DOHH2 (cell line): Measurements from ENCODE around the gene CDC40.

Experiments used
- H3F3A ChIP-seq: fragments of 200-600 bp; sonication (generic), shearing (Covaris generic); 2 replicates; pipeline ENCODE4 v1.6.0; 2016; ENCODE audit warnings: antibody characterized with exemption, mild to moderate bottlenecking; ENCODE audit not compliant: control insufficient read depth, insufficient read depth
- H3K27ac ChIP-seq: fragments of 200-600 bp; sonication (generic); 2 replicates; pipeline ENCODE4 v1.5.1; 2014; ENCODE audit warnings: low read depth, mild to moderate bottlenecking, low read length, moderate library complexity
- H3K27me3 ChIP-seq: fragments of 200-600 bp; sonication (generic); 2 replicates; pipeline ENCODE4 v1.6.1; 2014; ENCODE audit warnings: mild to moderate bottlenecking, low read length, mixed read lengths; ENCODE audit not compliant: control insufficient read depth
- H3K36me3 ChIP-seq: fragments of 200-600 bp; sonication (generic); 2 replicates; pipeline ENCODE4 v1.6.1; 2014; ENCODE audit warnings: mild to moderate bottlenecking, low read length, moderate library complexity, mixed read lengths; ENCODE audit not compliant: control insufficient read depth
- H3K4me1 ChIP-seq: fragments of 200-600 bp; sonication (generic); 2 replicates; pipeline ENCODE4 v1.6.1; 2014; ENCODE audit warnings: mild to moderate bottlenecking, low read length, mixed read lengths; ENCODE audit not compliant: control insufficient read depth
- H3K4me2 ChIP-seq: fragments of 200-600 bp; sonication (generic); 2 replicates; pipeline ENCODE4 v1.6.0; 2014; ENCODE audit warnings: mild to moderate bottlenecking, low read length, moderate library complexity
- H3K4me3 ChIP-seq: fragments of 200-600 bp; sonication (generic); 2 replicates; pipeline ENCODE4 v1.5.1; 2014; ENCODE audit warnings: mild to moderate bottlenecking, low read length, mixed read lengths
- H3K79me2 ChIP-seq: fragments of 200-600 bp; sonication (generic); 2 replicates; pipeline ENCODE4 v1.6.1; 2014; ENCODE audit warnings: mild to moderate bottlenecking, low read length, mixed read lengths; ENCODE audit not compliant: control insufficient read depth
- H3K9me2 ChIP-seq: fragments of 200-600 bp; sonication (generic); replicated peaks from 2 replicates; pipeline ENCODE4 v1.6.1; 2014; ENCODE audit warnings: mild to moderate bottlenecking, low read length, mixed read lengths; ENCODE audit not compliant: control insufficient read depth
- H3K9me3 ChIP-seq: fragments of 200-600 bp; sonication (generic); 2 replicates; pipeline ENCODE4 v1.6.1; 2014; ENCODE audit warnings: antibody characterized with exemption, low read length, mixed read lengths; ENCODE audit not compliant: control insufficient read depth, insufficient read depth
- H4K20me1 ChIP-seq: fragments of 200-600 bp; sonication (generic); 2 replicates; pipeline ENCODE4 v1.6.0; 2014; ENCODE audit warnings: low read depth, mild to moderate bottlenecking, antibody characterized with exemption, low read length, moderate library complexity; ENCODE audit not compliant: control insufficient read depth, insufficient read depth
- EZH2phosphoT487 ChIP-seq: fragments of 200-600 bp; sonication (generic); IDR thresholded peaks from 2 replicates; pipeline ENCODE4 v1.6.1; 2017; ENCODE audit warnings: borderline replicate concordance, mild to moderate bottlenecking, antibody characterized with exemption, low read length, moderate library complexity, mixed read lengths
- TF ChIP-seq, protein P1 (sequence below): fragments of 200-600 bp; sonication (generic); IDR thresholded peaks from one replicate; pipeline ENCODE4 v1.5.1; 2014; ENCODE audit warnings: antibody characterized with exemption, mild to moderate bottlenecking, low read depth, low read length; ENCODE audit not compliant: poor library complexity, severe bottlenecking

CDC40 gene

GRCh38 chr6:110195639-110196038, 15.4 kb downstream of the CDC40 start:
- no peak overlapping the region for H3K27ac ChIP-seq
- H3K36me3 ChIP-seq, result peaks cover 33% of the 10 kb centered on the region
- no peaks in the 10 kb centered on the region for H4K20me1 ChIP-seq
- H3K4me2 ChIP-seq, result no peak overlapping the region
- H3K4me3 ChIP-seq, result no peak overlapping the region
- no peak for TF ChIP-seq EZH2phosphoT487
- TF ChIP-seq, protein P1, sequence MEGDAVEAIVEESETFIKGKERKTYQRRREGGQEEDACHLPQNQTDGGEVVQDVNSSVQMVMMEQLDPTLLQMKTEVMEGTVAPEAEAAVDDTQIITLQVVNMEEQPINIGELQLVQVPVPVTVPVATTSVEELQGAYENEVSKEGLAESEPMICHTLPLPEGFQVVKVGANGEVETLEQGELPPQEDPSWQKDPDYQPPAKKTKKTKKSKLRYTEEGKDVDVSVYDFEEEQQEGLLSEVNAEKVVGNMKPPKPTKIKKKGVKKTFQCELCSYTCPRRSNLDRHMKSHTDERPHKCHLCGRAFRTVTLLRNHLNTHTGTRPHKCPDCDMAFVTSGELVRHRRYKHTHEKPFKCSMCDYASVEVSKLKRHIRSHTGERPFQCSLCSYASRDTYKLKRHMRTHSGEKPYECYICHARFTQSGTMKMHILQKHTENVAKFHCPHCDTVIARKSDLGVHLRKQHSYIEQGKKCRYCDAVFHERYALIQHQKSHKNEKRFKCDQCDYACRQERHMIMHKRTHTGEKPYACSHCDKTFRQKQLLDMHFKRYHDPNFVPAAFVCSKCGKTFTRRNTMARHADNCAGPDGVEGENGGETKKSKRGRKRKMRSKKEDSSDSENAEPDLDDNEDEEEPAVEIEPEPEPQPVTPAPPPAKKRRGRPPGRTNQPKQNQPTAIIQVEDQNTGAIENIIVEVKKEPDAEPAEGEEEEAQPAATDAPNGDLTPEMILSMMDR, result no peak
- H3K9me3 ChIP-seq, result no peaks in the 10 kb centered on the region
- peaks cover 84% of the 10 kb centered on the region for H3K79me2 ChIP-seq
- no peaks in the 10 kb centered on the region for H3K9me2 ChIP-seq
- peaks cover 23% of the 10 kb centered on the region for H3K4me1 ChIP-seq
- no peaks in the 10 kb centered on the region for H3F3A ChIP-seq
- H3K27me3 ChIP-seq, result no peaks in the 10 kb centered on the region

DNA sequence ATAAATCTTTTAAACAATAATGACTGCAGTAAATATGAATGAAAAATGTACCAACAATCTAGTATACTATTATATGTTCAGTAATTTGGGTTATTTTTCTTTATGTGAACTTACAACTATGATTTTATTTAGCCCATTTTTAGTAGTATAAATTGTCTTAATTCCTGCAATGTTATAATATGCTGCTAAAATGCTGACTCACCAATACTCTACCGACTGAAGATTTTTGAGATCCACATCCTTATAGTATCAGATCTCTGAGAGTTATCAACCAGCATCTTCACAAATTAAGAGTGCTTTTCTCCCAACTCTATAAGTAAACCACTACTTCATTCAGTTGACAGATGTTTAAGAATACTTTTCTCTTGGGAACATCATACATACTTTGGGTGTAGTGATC, 16.6 kb downstream of the CDC40 start:
- TF ChIP-seq, protein P1, result no peak
- TF ChIP-seq EZH2phosphoT487, result no peak
- Histone ChIP-seq H3F3A (peaks cover 2% of the 10 kb centered on the region; the same call in 1 of the 2 replicates), H3K4me1 (peaks cover 35% of the 10 kb centered on the region), H3K4me2 (no peak overlapping the region), H3K27me3 (no peaks in the 10 kb centered on the region), H3K4me3 (no peak overlapping the region), H3K9me2 (no peaks in the 10 kb centered on the region), H3K9me3 (no peaks in the 10 kb centered on the region), H3K36me3 (peaks cover 33% of the 10 kb centered on the region), H3K27ac (no peak overlapping the region), H4K20me1 (no peaks in the 10 kb centered on the region), H3K79me2 (peaks cover 85% of the 10 kb centered on the region)

- no peak overlapping the region for H3K27ac ChIP-seq
- TF ChIP-seq, protein P1, result no peak
- TF ChIP-seq EZH2phosphoT487, result no peak
- no peak overlapping the region for H3K4me2 ChIP-seq
- H3K79me2 ChIP-seq, result peaks cover 92% of the 10 kb centered on the region
- no peak overlapping the region for H3K4me3 ChIP-seq
- no peaks in the 10 kb centered on the region for H4K20me1 ChIP-seq
- H3K9me3 ChIP-seq, result no peaks in the 10 kb centered on the region
- H3K27me3 ChIP-seq, result no peaks in the 10 kb centered on the region
- H3K9me2 ChIP-seq, result no peaks in the 10 kb centered on the region
- peaks cover 34% of the 10 kb centered on the region for H3K36me3 ChIP-seq
- peaks cover 10% of the 10 kb centered on the region for H3F3A ChIP-seq
- H3K4me1 ChIP-seq, result peaks cover 45% of the 10 kb centered on the region
These were observed 18.3 kb downstream of the CDC40 start for GRCh38 chr6:110198561-110198960.
